ENCODE results near the gene OAS2.

GRCh38 chr12:112939761-112940381 is 38.4 kb upstream of the OAS2 start:
- TF ChIP-seq TAF1 (IDR thresholded peaks at IDR 0.05; ENCODE audit: low read depth) (no peak), EP300 (IDR thresholded peaks at IDR 0.05; ENCODE audit: borderline replicate concordance) (no peak)
